GM21447 (cell line): Measurements from ENCODE around the gene GFRA4.

Experiments
- ATAC-seq: cut with Tn5 transposase; IDR thresholded peaks from one replicate; pipeline ENCODE4 v1.9.1; 2021; ENCODE audit not compliant: unreplicated experiment

GFRA4 gene, protein sequence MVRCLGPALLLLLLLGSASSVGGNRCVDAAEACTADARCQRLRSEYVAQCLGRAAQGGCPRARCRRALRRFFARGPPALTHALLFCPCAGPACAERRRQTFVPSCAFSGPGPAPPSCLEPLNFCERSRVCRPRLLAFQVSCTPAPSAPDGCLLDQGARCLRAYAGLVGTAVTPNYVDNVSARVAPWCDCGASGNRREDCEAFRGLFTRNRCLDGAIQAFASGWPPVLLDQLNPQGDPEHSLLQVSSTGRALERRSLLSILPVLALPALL

DNA sequence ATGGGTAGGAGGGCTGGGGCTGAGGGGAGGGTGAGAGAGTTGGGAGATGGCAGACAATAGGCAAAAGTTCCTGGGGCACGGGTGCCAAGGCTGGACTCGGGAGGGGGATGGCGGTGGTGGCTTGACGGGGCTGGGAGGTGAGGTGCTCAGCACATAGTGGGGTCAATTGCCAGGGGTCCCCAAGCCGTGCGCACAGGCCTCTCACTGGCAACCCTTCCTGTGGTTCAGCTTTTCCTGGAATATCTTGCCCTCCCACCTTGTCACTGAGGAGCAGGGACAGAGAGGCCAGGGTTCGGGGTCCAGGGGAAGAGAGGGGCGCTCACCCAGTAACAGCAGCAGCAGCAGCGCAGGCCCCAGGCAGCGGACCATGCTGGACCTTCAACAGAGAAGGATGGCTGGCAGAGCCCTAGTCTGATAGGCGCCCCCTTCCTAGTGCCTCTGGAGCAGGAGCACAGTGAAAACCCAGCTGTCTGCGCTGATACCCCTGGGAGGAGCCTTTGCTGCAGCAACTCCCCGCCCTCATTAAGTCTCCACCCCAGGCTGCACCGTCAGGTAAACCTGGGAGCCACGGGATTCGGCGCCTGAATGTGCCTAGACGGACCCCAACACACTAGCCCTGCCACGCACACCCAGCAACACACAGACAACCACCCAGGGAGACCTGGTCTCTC is at the start of gene GFRA4:
Gene GFRA4 (minus strand): TSS at position 369 of the 671 bp plus-strand sequence. CDS start 0 bp downstream, at position 369.
- ATAC-seq = no peak

DNA sequence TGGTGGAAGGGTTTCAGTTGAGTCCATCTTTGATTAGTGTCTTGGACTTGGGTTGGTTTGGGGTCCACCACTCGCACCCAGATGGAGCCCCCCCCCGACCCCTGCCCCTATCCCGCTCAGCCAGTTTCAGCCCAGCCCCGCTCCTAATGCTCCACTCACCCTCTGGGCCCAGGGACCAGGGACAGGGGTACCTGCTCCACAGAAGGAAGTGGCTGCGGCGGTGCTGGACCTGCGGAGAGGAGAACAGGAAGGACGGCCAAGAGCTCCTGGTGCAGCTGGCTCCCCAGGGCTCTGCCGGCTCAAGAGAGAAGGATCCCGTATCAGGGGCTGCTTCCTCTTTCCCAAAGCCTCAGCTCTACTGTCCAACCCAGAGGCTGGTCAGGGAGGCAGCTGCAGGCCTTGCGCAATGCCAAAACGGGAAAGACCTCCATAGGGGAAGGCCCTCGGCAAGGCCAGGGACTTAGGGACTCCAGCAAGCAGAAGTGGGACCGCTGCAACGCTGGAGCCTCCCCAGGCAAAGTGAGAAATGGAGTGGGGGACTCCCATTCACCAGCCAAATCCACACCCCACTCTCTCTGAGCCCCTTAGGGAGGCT is 49.2 kb upstream of the GFRA4 start, which contains the start of gene SIGLEC1:
Gene SIGLEC1 (minus strand): TSS at position 322 of the 595 bp plus-strand sequence. CDS start 5,472 bp downstream, outside the sequence.
- no peak for ATAC-seq

DNA sequence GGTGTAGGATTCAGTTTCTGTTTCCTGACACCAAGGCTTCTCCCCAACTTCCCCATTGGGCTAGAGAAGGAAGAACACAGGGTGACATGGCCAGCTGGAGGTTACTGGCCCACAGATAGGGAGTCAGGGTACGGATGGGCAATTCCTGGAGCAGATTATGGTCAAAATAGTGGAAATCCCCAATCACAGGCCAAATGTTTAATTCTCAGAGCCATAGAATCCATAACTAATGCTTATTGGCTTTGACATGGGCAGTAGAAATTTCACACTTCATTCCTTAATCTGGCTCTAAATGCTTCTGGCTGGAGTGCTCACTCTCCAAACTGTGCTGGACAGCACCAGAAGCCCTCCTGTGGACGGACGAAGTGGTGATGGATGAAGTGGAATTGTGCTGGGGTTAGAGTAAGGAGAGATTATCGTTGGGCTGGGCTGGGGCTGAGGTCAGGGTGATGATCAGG is 48.3 kb upstream of the GFRA4 start:
- no peak for ATAC-seq

DNA sequence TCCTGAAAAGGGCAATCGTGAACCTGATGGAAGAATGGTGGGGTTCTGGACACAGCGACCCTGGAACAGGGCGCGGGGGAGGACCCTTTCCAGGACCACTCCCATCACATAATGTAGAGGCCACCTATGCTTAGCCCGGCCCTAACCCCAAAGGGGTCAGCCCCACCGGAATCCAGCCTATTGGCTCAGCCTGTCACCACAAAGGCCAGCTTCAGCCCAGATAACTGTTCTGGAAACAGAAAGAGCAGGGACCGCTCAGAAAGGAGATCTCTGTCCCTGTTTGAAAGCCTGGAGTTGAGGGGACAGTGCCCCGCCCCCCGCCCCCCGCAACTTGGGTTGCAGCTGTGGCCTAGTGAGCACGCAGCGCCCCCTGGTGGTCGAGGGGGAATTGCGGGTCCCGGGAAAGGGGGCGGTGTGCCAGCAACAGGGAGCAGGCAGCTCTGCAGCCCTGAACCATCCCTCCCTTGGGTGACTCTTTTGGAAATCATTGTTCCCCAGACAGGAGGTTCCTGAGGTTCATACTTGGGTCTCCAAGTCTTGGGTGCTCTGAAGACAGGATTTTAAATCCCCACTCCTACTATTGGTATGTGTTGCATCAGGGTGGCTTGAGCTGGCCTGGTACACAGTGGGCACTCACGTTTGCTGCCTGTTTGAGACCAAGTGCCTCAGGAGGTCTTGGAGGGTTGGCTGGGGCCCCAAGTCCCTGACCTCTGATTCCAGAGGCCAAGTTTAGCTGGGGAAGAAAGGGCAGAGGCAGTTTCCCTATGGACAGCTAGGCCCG is 47.7 kb upstream of the GFRA4 start:
- ATAC-seq = no peak

DNA sequence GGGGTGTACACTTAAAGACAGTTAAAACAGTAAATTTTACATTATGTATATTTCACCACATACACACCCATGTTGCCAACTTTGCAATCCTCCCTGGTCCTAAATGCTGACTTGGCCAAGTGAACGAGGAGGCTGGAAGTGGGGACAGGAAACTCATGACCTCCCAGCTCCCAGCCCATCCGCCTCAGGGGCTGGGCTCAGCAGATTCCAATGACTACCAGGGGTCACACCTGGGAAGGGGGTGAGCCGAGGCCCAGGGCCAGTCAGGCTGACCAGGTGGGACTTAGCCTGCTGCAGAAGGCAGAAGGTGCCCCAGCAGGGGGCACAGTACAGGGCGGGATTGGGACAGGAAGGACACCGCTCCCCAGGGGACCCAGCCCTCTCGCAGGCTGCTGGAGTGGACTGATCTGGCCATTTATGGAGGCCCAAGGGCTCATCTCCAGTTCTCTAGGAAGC is 46.8 kb upstream of the GFRA4 start:
- ATAC-seq = no peak

DNA sequence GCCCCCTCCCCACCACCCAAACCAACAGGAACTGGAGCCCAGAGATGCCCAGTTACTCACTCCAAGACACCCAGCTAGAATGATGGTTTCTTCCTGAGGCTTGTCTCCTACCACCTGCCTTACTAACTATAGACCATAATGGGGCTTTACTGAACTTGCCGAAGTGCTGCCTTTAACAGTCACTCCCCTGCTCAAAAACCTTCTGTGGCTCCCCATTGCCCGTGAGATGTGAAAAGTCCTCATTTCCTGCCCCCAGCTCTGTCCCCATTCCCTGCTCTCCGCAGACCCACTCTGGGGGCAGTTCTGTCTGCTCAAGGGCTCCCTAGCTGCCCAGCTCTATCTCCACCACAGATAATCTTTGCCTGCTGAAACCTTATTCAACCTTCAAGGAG is 44.3 kb upstream of the GFRA4 start:
- ATAC-seq = no peak

DNA sequence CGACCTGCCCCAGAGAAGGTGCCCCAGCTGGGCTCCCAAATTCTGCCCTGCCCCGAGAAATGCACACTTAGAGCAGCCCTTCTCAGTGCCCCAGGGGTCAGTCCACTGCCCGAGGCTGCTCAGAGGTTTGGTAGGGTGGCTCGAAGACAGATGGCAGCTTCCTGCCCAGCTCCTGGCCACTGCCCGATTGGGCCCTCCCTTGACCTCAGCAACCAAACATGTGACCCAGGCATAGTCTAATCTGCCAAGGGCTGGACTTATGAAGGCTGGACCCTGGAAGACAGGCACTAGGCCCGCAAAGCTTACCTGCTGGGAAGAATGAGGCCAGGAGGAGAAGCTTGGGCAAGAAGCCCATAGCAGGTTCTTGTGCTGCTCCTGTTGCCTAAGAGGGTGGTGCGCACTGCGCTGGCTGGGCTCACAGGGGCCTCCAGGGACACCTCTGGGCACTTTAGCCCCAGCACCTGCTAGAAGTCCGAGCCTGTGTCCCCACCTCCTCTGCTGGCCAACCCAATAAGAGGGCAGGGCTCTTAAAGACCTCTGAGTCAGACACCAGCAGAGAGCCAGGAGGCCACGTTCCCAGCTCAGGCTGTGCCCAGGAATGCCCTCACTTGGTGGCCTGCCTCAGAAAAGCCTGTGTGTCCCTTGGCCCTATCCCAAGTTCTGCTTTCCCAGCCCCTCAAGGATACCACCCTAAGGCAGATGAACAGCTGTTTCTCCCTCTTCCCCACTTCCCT is 43.7 kb upstream of the GFRA4 start:
- ATAC-seq = no peak

DNA sequence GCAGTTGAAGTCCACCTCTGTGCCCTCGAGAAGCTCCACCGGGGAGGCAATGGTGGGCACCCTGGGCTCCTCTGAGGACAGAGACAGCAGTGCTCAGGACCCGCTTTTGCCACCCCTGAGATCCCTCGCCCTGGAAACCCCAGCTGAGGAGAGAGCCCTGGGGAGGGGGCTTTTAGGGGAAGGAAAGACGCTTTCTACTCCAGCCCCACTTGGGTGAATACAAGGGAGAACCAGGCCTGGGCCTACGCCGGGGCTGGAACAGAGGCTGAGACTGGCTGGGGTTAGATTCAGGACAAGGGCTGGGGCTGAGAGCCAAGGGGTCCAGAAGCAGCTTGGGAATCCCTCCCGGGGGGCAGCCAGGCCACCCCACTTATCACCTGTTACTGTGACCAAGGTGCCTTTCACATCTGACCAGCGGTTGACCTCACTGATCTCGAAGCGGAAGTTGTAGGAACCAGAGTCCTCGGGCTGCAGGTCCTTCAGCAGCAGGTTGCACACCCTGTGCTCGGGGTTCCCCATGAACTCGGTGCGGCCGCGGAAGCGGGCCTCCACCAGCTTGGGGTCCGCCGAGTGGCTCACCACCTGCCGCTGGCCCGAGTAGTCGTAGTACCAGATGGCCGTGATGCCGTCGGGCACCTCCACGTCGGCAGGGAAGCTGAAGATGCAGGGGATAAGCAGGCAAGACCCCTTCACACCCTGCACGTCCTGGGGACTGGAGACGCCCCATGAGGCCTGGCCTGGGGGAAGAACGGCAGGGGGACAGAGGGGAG is 43.0 kb upstream of the GFRA4 start:
- no peak for ATAC-seq

DNA sequence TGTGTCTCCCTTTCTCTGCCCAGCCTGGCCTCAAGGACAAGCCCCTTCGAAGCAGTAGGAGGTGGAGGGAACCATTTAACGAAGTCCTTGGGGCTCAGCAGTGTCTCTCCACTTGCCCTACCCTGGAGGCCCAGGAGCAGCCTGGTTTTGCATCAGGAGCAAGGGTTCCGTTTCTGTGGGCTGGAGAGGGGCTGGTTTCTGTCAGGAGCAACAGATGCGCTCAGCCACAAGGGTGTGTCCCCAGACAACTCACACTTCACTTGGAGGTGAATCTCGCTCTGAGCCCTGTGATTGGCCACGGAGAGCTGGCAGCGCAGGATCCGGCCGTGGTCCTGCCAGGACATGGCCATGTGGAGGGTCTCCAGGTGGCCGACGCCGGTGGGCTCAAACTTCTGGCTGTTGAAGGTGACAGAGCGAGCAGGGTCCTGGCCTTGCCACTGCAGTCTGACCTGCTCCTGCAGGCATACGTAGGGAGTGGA is 42.3 kb upstream of the GFRA4 start:
- no peak for ATAC-seq

DNA sequence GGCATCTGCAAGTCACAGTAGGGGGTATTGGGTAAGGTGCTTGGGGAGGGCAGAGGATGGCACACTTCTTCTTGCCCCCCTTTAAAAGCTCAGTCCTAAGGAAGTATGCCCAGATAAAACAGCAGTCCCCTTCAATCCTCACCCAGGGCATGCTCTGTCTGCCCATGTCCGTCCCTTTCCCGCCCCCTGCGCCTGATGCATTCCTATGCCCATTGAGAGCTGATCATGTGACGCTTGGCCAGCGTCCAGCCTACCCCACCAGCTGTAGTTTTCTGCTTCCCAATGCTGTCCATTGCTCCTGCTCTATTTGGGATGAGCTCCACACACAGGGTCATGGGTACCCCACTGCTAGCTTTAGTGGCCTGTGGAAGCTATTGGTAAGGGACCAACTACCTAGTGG is 40.9 kb upstream of the GFRA4 start:
- ATAC-seq = no peak

DNA sequence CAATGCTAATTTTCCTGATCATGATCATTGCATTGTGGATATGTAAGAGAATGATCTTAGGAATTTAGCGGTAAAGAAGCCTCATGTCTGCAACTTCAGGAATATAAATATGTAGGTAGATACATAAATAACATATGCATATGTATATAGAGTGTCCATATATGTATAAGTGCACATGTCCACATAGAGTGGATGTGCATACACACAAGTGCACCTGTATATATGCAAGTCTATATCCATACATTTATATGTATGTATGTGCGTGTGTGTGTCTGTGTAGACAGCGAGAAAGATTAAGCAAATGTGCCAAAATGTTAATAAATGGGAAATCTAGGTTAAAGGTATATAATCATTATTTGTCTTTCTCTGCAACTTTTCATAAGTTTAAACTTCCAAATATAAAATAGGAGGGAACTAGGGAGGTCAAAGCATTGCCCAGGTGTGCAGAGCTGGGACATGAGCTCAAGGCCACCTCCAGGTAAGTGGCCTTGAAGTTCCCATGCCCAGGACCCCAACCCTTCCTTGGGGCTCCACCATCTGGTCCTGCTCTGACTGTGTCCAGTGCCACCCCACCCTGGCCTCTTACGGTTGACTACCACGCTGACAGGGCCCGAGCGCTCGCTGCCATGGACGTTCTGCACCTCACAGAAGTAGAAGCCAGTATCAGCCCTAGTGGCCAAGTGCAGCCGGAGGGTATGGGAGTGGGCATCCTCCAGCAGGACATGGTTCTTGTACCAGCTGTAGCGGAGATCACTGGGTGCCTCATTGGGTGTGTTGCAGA is 39.6 kb upstream of the GFRA4 start:
- ATAC-seq = no peak

DNA sequence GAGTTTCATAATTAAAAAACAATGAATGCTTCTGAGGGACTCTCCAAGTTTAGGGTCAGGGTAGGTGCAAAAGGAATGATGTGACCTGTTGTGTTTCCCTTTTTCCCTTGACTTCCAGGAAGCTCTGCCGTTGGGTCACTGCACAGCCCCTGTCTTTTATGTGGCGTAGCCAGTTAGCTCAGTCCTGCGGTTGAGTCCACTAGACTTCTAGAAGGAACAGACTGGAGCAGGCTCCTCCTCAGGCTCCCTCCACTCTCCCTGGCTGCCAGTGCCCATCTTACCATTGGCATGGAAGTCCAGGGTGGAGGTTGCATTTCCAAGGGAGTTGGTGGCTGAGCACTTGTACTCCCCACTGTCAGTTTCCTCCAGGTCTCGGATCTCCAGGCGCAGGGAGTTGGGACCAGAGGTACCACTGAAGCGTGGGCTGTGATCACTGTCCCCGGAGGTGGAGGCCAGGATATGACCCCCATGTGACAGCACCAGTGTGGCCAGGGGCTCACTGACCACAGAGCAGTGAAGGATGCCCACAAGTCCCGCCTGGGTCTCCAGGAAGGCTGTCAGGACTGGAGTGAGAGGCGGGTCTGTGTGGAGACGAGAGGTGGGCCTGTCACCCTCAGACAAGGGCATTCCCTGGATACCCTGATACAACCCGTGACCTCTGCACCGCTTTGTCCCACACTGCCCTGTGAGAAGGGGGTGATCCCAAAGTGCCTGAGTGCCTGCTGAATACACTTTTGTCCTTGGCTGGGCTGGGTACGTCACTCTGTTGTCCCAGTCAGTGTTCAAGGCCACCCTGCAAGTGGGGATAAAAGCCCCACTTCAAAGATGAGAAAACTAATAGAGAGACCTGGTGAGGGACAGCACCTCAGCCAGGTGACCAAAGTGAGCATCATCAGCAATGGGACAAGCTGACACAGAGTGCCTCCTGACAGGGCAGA is 38.1 kb upstream of the GFRA4 start:
- no peak for ATAC-seq

DNA sequence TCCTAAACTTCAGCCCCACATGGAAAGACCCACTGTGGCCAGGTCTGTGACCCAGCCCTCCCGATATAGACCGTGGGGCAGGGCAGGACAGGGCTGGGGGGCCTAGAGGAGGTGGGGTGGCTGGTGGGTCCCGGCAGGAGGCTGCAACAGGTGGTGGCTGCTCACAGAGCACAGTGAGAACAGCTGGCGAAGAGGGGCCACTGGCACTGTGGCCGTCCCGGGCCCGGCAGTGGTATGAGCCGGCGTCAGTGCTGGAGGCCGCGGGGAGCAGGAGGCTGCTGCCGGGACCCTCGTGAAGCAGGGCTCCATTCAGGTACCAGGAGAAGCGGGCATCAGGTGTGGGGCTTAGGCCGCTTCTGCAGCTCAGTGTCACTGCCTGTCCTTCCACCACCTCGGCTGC is 35.8 kb upstream of the GFRA4 start:
- ATAC-seq = no peak

DNA sequence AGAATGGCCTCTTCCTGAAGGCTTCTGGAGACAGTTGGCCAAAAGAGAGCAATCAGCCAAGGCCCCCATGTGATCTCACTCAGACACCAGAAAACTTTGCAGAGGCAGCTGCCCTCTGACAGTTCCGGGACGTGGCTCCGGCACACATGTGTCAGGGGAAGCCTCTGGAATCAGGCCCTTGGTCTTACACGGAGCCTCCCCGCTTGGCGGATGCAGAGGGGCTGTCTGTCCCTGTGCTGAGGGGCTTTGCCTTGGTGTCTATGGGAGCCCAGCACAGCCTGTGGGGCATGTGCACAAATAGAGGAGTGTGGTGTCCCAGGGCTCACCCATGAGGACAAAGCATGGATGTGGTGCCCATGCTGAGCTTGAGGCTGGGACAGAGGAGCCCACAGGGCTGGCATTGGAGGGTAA is 35.4 kb upstream of the GFRA4 start:
- no peak for ATAC-seq

DNA sequence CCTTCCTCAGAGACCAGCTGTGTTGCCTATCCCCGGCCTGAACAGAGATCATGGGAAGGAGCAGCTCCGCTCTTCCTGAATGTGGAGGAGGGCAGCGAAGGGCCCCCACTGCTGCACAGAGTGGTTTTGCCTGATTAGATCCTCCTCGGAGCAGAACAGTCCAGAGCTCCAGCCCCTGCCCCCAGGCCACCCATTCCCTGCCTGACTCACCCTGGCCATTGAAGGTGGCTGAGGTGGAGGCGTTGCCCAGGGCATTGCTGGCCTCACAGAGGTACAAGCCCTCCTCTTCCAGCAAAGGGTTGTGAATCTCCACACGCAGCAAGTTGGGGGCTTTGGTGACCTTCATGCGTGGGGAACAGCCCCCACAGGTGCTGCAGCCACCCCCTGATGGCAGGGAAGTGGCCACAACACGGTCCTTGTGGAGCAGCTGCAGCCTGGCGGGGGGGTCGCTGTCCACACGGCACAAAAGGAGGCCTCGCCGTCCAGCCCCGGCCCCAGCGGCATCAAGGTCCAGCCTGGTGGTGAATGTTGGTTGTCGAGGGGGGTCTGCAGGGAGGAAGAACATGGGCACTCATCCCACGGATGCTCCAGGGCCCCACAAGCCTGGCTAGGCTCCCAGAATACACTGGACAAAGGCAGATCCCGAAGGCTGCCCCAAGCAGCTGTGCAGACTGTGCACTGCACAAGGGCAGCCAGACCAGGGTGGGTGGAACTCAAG is 34.5 kb upstream of the GFRA4 start:
- no peak for ATAC-seq

DNA sequence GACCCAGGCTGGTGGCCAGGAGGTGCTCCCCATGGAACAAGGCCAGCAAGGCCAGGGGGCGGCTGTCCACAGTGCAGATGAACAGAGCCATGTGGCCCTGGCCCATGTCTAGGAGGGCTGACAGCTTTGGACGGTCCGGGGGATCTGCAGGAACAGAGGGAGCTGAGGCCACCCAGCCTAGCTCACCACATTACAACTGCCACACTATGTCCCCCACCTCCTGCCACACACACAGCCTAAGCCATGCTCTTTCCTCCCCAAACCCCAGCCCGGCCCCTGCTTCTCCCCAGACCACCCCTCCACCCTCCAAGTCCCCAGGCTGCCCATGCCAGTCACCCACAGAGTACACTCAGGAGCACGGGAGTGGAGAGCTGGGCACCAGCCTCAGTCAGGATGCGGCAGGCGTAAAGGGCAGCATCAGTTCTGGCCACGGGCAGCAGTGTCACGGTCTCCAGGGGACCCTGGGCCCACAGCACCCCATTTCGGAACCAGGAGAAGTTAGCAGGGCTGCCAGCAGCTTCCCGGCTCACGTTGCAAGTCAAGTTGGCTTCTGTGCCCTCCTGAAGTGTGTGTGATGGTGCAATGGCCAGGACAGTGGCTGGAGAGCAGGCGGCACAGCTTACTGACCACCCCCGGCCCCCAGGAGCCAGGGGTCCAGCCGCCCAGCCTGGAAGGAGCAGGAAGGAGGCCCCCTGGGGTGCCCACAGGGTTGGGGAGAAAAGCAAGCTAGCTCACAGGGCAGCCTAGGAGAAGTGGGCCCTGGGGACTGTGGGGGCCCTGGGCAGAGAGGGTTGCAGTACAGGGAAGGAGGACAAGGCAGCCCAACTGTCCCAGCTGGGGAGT is 33.8 kb upstream of the GFRA4 start:
- no peak for ATAC-seq
